ENCODE results near the gene COL18A1.
"Not testable (repeated sequence)": the region's sequence is repeated elsewhere in the genome, so short reads cannot be mapped to it uniquely, and the experiment has no call there.

DNA sequence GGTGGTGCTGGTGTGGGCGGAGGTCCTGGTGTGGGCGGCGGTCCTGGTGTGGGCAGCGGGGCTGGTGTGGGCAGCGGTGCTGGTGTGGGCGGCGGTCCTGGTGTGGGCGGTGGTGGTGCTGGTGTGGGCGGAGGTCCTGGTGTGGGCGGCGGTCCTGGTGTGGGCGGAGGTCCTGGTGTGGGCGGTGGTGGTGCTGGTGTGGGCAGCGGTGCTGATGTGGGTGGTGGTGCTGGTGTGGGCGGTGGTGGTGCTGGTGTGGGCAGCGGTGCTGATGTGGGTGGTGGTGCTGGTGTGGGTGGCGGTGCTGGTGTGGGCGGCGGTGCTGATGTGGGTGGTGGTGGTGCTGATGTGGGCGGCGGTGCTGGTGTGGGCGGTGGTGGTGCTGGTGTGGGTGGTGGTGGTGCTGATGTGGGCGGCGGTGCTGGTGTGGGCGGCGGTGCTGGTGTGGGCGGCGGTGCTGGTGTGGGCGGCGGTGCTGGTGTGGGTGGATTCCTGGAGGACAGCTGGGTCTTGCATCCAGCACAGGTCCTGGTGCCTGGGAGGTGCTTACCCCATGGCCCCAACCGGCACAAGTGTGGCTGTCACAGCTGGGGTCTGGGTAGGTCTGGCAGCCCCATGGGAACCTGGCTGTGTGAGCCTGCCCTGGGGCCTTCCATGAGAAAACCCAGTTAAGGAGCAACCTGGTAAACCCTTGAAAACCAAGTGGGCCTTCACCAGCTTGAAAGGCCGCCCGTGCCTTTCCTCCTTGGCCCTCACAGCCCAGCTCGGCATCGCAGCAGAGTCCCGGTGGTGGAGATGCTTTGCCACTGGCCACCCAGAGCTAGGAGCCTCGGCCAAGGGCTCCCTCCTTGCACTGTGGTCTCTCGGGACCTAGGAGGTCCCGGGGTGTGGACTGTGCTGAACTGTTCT, 38.0 kb downstream of the COL18A1 start:
- not testable (repeated sequence) for TF ChIP-seq CTCF (IDR thresholded peaks at IDR 0.05; ENCODE audit: low read depth, low read length); EZH2phosphoT487 (IDR thresholded peaks at IDR 0.05; ENCODE audit: low read depth)

Measured in OCI-LY3 (cell line).